Astrocyte (in vitro differentiated cells and primary cell): ENCODE data around the gene MAST1. TPM values are rescaled to one million over a fixed set of nuclear protein-coding genes. Genes with fewer than 3 reads are reported as not detected.
"Not testable (repeated sequence)": the region's sequence is repeated elsewhere in the genome, so short reads cannot be mapped to it uniquely, and the experiment has no call there.

Source experiments
- DNase-seq: peaks from one replicate; pipeline ENCODE4 v3.0.0-alpha.2; 2010; ENCODE audit warnings: low read depth
- FAIRE-seq: peaks from 2 replicates; lab custom pipeline; 2011; peaks lifted over from hg19 to GRCh38; lab: Jason Lieb, UNC
- H2AFZ ChIP-seq: 2 replicates; pipeline ENCODE4 v1.6.0; 2012; ENCODE audit warnings: low read depth, low read length, inconsistent platforms
- H3K27ac ChIP-seq: 2 replicates; pipeline ENCODE4 v1.5.1; 2011; ENCODE audit warnings: low read depth, low read length, inconsistent platforms
- H3K27me3 ChIP-seq: 2 replicates; pipeline ENCODE4 v1.6.0; 2011; ENCODE audit warnings: low read length, inconsistent platforms; ENCODE audit not compliant: insufficient read depth
- H3K36me3 ChIP-seq: 2 replicates; pipeline ENCODE4 v1.5.1; 2011; ENCODE audit warnings: low read length, inconsistent platforms; ENCODE audit not compliant: insufficient read depth
- H3K4me1 ChIP-seq: 2 replicates; pipeline ENCODE4 v1.5.1; 2011; ENCODE audit warnings: low read length, inconsistent platforms; ENCODE audit not compliant: insufficient read depth
- H3K4me2 ChIP-seq: 2 replicates; pipeline ENCODE4 v1.6.0; 2012; ENCODE audit warnings: low read length, inconsistent platforms
- H3K4me3 ChIP-seq: 2 replicates; pipeline ENCODE4 v1.5.1; 2011; ENCODE audit warnings: low read depth, mild to moderate bottlenecking, low read length, inconsistent platforms; ENCODE audit not compliant: insufficient read depth
- H3K79me2 ChIP-seq: 2 replicates; pipeline ENCODE4 v1.6.0; 2012; ENCODE audit warnings: mild to moderate bottlenecking, low read length, inconsistent platforms; ENCODE audit not compliant: insufficient read depth
- H3K9ac ChIP-seq: 2 replicates; pipeline ENCODE4 v1.6.0; 2012; ENCODE audit warnings: mild to moderate bottlenecking, low read length, inconsistent platforms
- H3K9me3 ChIP-seq: 2 replicates; pipeline ENCODE4 v1.5.1; 2012; ENCODE audit warnings: low read depth, mild to moderate bottlenecking, low read length, inconsistent platforms; ENCODE audit not compliant: insufficient read depth
- H4K20me1 ChIP-seq: 2 replicates; pipeline ENCODE4 v1.6.0; 2012; ENCODE audit warnings: low read length, inconsistent platforms; ENCODE audit not compliant: insufficient read depth
- H3K27ac Mint-ChIP-seq: one replicate; pipeline ENCODE4 v1.8.0; 2021; ENCODE audit warnings: mild to moderate bottlenecking, mixed read lengths; ENCODE audit not compliant: unreplicated experiment
- H3K27me3 Mint-ChIP-seq: one replicate; pipeline ENCODE4 v1.8.0; 2021; ENCODE audit warnings: low read depth, mixed read lengths; ENCODE audit not compliant: unreplicated experiment
- H3K36me3 Mint-ChIP-seq: one replicate; pipeline ENCODE4 v1.8.0; 2021; ENCODE audit warnings: low read depth, mixed read lengths; ENCODE audit not compliant: unreplicated experiment
- H3K4me1 Mint-ChIP-seq: one replicate; pipeline ENCODE4 v1.8.0; 2021; ENCODE audit warnings: low read depth, mixed read lengths; ENCODE audit not compliant: unreplicated experiment
- H3K4me3 Mint-ChIP-seq: one replicate; pipeline ENCODE4 v1.8.0; 2021; ENCODE audit warnings: mild to moderate bottlenecking, moderate library complexity, mixed read lengths; ENCODE audit not compliant: unreplicated experiment
- H3K9me3 Mint-ChIP-seq: one replicate; pipeline ENCODE4 v1.8.0; 2021; ENCODE audit warnings: mild to moderate bottlenecking, mixed read lengths; ENCODE audit not compliant: unreplicated experiment
- EZH2 ChIP-seq: IDR thresholded peaks from 2 replicates; pipeline ENCODE4 v1.6.1; 2012; ENCODE audit warnings: mild to moderate bottlenecking, low read length, inconsistent platforms; ENCODE audit not compliant: insufficient read depth
- total RNA-seq: library from RNA; stranded (reverse); gene quantifications from 2 replicates; pipeline ENCODE4 v1.2.1, GENCODE V29; 2021
- TF ChIP-seq, protein P1 (sequence below): IDR thresholded peaks from 2 replicates; pipeline ENCODE4 v1.5.1; 2011; ENCODE audit warnings: low read depth, mild to moderate bottlenecking, inconsistent platforms, low read length, moderate library complexity; ENCODE audit not compliant: insufficient read depth

The MAST1 gene
- total RNA-seq, 1 donor from 2014 or later = 5.4 TPM

DNA sequence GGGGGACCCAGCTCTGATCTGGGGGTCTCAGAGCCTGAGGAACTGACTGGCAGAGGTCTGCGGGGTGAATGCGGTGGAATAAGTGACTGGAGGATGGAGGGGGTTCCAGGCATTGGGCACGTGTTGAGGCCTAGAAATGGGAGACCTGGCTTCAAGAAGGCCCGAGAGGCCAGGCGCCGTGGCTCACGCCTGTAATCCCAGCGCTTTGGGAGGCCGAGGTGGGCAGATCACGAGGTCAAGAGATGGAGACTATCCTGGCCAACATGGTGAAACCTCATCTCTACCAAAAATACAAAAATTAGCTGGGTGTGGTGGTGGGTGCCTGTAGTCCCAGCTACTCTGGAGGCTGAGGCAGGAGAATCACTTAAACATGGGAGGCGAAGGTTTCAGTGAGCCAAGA lies 20.5 kb upstream of the MAST1 start:
- H3K4me1 ChIP-seq, H3K27ac ChIP-seq, H3K27me3 Mint-ChIP-seq, H3K79me2 ChIP-seq, H2AFZ ChIP-seq, H3K9me3 ChIP-seq, FAIRE-seq, DNase-seq, H3K36me3 ChIP-seq, H3K4me2 ChIP-seq, H3K36me3 Mint-ChIP-seq, H3K4me3 Mint-ChIP-seq, H3K4me3 ChIP-seq, H3K9ac ChIP-seq, H3K4me1 Mint-ChIP-seq, H3K27me3 ChIP-seq, H3K27ac Mint-ChIP-seq, H4K20me1 ChIP-seq, H3K9me3 Mint-ChIP-seq: not testable (repeated sequence)

DNA sequence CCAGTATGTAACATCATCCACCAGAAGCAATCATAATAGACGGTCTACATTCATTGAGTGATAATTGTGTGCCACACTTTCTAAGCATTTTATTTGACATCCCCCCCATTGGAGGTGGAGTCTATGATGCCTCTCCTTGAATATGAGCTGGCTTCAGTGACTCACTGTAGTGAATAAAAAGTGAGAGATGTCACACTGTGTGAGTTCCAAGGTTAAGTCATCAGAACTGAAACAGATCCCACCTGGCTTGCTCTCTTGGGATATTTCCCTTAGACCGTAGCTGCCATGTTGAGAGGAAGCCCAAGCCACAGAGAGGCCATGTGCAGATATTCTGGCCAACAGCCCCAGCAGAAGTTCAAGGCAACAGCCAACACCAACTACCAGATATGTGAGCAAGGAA lies 16.6 kb upstream of the MAST1 start:
- Mint-ChIP-seq H3K36me3 (peaks cover 3% of the 10 kb centered on the region), H3K4me1 (no peaks in the 10 kb centered on the region), H3K9me3 (no peaks in the 10 kb centered on the region), H3K27ac (no peak overlapping the region), H3K4me3 (no peak overlapping the region), H3K27me3 (peaks cover 12% of the 10 kb centered on the region)
- Histone ChIP-seq H3K27me3 (no peaks in the 10 kb centered on the region), H3K4me2 (no peak overlapping the region), H4K20me1 (no peaks in the 10 kb centered on the region), H3K4me1 (no peaks in the 10 kb centered on the region), H3K79me2 (no peaks in the 10 kb centered on the region), H3K9me3 (peaks cover 3% of the 10 kb centered on the region), H3K9ac (no peak overlapping the region), H3K4me3 (no peak overlapping the region), H2AFZ (no peak overlapping the region), H3K36me3 (no peaks in the 10 kb centered on the region), H3K27ac (no peak overlapping the region)
- DNase-seq (no peak), FAIRE-seq (no peak)
- TF ChIP-seq, protein P1, sequence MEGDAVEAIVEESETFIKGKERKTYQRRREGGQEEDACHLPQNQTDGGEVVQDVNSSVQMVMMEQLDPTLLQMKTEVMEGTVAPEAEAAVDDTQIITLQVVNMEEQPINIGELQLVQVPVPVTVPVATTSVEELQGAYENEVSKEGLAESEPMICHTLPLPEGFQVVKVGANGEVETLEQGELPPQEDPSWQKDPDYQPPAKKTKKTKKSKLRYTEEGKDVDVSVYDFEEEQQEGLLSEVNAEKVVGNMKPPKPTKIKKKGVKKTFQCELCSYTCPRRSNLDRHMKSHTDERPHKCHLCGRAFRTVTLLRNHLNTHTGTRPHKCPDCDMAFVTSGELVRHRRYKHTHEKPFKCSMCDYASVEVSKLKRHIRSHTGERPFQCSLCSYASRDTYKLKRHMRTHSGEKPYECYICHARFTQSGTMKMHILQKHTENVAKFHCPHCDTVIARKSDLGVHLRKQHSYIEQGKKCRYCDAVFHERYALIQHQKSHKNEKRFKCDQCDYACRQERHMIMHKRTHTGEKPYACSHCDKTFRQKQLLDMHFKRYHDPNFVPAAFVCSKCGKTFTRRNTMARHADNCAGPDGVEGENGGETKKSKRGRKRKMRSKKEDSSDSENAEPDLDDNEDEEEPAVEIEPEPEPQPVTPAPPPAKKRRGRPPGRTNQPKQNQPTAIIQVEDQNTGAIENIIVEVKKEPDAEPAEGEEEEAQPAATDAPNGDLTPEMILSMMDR = no peak
- no peak for TF ChIP-seq EZH2

DNA sequence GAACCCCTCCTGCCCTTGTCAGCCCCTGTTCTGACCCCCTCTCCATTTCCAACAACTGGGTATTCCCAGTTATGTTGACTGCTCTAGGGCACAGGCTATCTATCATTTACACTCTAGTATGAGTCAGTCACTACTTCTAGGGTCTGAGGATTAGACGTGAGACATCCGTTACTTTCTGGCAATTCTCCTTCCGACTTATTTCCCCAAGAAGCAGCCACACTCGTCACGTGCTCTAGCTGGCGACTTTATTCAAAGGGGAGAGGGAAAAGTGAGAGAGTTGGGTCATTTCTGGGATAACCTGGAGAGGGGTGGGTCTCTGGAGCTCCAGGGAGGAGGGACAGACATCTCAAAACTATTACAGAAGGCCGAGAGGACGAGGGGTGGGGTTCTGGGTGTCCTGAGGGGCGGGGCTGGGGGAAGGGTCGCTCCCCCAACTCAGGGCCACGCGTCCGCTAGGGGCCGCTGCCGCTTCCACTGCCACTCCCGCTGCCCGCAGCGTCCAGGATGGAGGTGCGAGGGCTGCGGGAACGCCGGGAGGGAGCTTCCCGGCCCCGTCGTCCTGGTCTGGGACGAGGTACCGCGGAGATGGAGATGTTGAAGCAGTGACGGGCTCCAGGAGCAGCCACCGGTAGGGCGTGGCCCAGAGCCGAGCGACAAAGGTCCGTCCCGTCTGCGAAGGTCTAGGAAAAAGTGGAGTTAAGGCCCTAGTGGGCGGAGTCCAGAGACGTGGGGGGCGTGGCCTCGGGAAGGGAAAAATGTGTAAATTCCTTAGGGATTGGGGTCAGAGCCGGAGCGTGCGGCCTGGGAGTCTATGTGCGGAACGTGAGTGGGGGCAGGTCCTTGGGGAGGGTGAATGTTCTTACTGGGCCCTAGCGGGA lies 12.8 kb upstream of the MAST1 start:
- H3K27ac Mint-ChIP-seq = no peak overlapping the region
- H2AFZ ChIP-seq = peak overlapping the region; percentile 52
- no peaks in the 10 kb centered on the region for H3K36me3 ChIP-seq
- H3K4me3 ChIP-seq = no peak overlapping the region
- H3K4me2 ChIP-seq = peak overlapping the region; percentile 58
- no peak for TF ChIP-seq EZH2
- TF ChIP-seq, protein P1 = peak; percentile 14
- no peak overlapping the region for H3K4me3 Mint-ChIP-seq
- H3K27me3 Mint-ChIP-seq = peaks cover 20% of the 10 kb centered on the region
- no peaks in the 10 kb centered on the region for H3K9me3 Mint-ChIP-seq
- H3K9ac ChIP-seq = no peak overlapping the region
- H3K79me2 ChIP-seq = no peaks in the 10 kb centered on the region
- H4K20me1 ChIP-seq = no peaks in the 10 kb centered on the region
- no peaks in the 10 kb centered on the region for H3K4me1 ChIP-seq
- H3K4me1 Mint-ChIP-seq = no peaks in the 10 kb centered on the region
- H3K9me3 ChIP-seq = peaks cover 3% of the 10 kb centered on the region
- no peak overlapping the region for H3K27ac ChIP-seq
- no peak for DNase-seq
- no peaks in the 10 kb centered on the region for H3K27me3 ChIP-seq
- FAIRE-seq = no peak
- H3K36me3 Mint-ChIP-seq = peaks cover 3% of the 10 kb centered on the region
